Immature natural killer cell (primary cell): ENCODE measurements around the gene PRKG1. TPM values are rescaled to one million over a fixed set of nuclear protein-coding genes. Genes with fewer than 3 reads are reported as not detected.
"Not testable (repeated sequence)": the region's sequence is repeated elsewhere in the genome, so short reads cannot be mapped to it uniquely, and the experiment has no call there.

ENCODE experiments used
- DNase-seq, 3 donors: peaks; one replicate each; pipeline ENCODE4 v3.0.0; 2022; ENCODE audit warnings: mixed read lengths in 1 of 3
- H3K27ac Mint-ChIP-seq, 6 donors: one replicate each; pipeline ENCODE4 v1.8.0; 2020; ENCODE audit warnings: mixed read lengths in 6 of 6, mild to moderate bottlenecking in 5 of 6, inconsistent platforms in 4 of 6, moderate library complexity in 3 of 6
- H3K27me3 Mint-ChIP-seq, 3 donors: one replicate each; pipeline ENCODE4 v1.8.0; 2020 to 2021; ENCODE audit warnings: low read depth in 3 of 3, mild to moderate bottlenecking in 3 of 3, mixed read lengths in 3 of 3, moderate library complexity in 3 of 3, inconsistent platforms in 1 of 3
- H3K36me3 Mint-ChIP-seq, 3 donors: one replicate each; pipeline ENCODE4 v1.8.0; 2020; ENCODE audit warnings: mixed read lengths in 3 of 3, inconsistent platforms in 2 of 3, mild to moderate bottlenecking in 2 of 3
- H3K4me1 Mint-ChIP-seq, 2 donors: one replicate each; pipeline ENCODE4 v1.8.0; 2020; ENCODE audit warnings: inconsistent platforms in 2 of 2, mild to moderate bottlenecking in 2 of 2, mixed read lengths in 2 of 2, moderate library complexity in 1 of 2
- H3K4me3 Mint-ChIP-seq, 5 donors: one replicate each; pipeline ENCODE4 v1.8.0; 2020; ENCODE audit warnings: mild to moderate bottlenecking in 5 of 5, mixed read lengths in 5 of 5, inconsistent platforms in 3 of 5, moderate library complexity in 3 of 5
- H3K9me3 Mint-ChIP-seq, 6 donors: one replicate each; pipeline ENCODE4 v1.8.0; 2020; ENCODE audit warnings: mild to moderate bottlenecking in 6 of 6, mixed read lengths in 6 of 6, inconsistent platforms in 4 of 6, moderate library complexity in 3 of 6
- polyA plus RNA-seq, 3 donors: library from polyadenylated mRNA; unstranded; fragments of 300-500 nt; fragmentation: Illumina TruSeq; gene quantifications; one replicate each; pipeline ENCODE4 v1.2.3, GENCODE V29; 2021

The PRKG1 gene
- polyA plus RNA-seq, 3 donors from 2014 or later: 0.46 TPM; not detected in 2

GRCh38 chr10:51241461-51241860, 167.2 kb downstream of the PRKG1 start:
- no peak overlapping the region for H3K4me3 Mint-ChIP-seq
- H3K9me3 Mint-ChIP-seq: no peaks in the 10 kb centered on the region
- no peaks in the 10 kb centered on the region for H3K36me3 Mint-ChIP-seq
- H3K27ac Mint-ChIP-seq: no peak overlapping the region
- no peak for DNase-seq
- H3K4me1 Mint-ChIP-seq: peaks cover 0 to 5% of the 10 kb centered on the region in 2 donors
- peaks cover 0 to 3% (median 0%) of the 10 kb centered on the region in 3 donors for H3K27me3 Mint-ChIP-seq

- H3K36me3 Mint-ChIP-seq: no peaks in the 10 kb centered on the region
- H3K9me3 Mint-ChIP-seq: peaks cover 0 to 2% (median 0%) of the 10 kb centered on the region in 6 donors
- H3K27ac Mint-ChIP-seq: no peak overlapping the region
- H3K27me3 Mint-ChIP-seq: peaks cover 0 to 3% (median 0%) of the 10 kb centered on the region in 3 donors
- no peak for DNase-seq
- H3K4me1 Mint-ChIP-seq: peaks cover 0 to 5% of the 10 kb centered on the region in 2 donors
- H3K4me3 Mint-ChIP-seq: no peak overlapping the region
Measured at GRCh38 chr10:51242393-51242792, 168.1 kb downstream of the PRKG1 start.

GRCh38 chr10:51244309-51244708, 170.0 kb downstream of the PRKG1 start:
- Mint-ChIP-seq H3K27me3 (peaks cover 0 to 3% (median 0%) of the 10 kb centered on the region in 3 donors), H3K4me3 (no peak overlapping the region), H3K36me3 (no peaks in the 10 kb centered on the region), H3K9me3 (peaks cover 0 to 2% (median 0%) of the 10 kb centered on the region in 6 donors), H3K4me1 (peaks cover 0 to 5% of the 10 kb centered on the region in 2 donors), H3K27ac (no peak overlapping the region)
- DNase-seq: no peak

- Mint-ChIP-seq H3K9me3 (peaks cover 0 to 2% (median 0%) of the 10 kb centered on the region in 6 donors), H3K4me1 (peaks cover 0 to 5% of the 10 kb centered on the region in 2 donors), H3K27me3 (peaks cover 0 to 3% (median 0%) of the 10 kb centered on the region in 3 donors), H3K4me3 (no peak overlapping the region), H3K36me3 (no peaks in the 10 kb centered on the region), H3K27ac (no peak overlapping the region)
- DNase-seq: no peak
Measured at GRCh38 chr10:51244748-51245490, 170.6 kb downstream of the PRKG1 start.

- Mint-ChIP-seq H3K4me3 (no peak overlapping the region), H3K4me1 (peaks cover 0 to 9% of the 10 kb centered on the region in 2 donors), H3K9me3 (peaks cover 0 to 2% (median 0%) of the 10 kb centered on the region in 6 donors), H3K27ac (no peak overlapping the region), H3K27me3 (peaks cover 0 to 3% (median 0%) of the 10 kb centered on the region in 3 donors), H3K36me3 (no peaks in the 10 kb centered on the region)
- no peak for DNase-seq
Measured at GRCh38 chr10:51246156-51246555, 171.9 kb downstream of the PRKG1 start.

- DNase-seq: no peak
- H3K36me3 Mint-ChIP-seq: no peaks in the 10 kb centered on the region
- H3K9me3 Mint-ChIP-seq: peaks cover 0 to 2% (median 0%) of the 10 kb centered on the region in 6 donors
- H3K4me3 Mint-ChIP-seq: no peak overlapping the region
- peaks cover 0 to 4% of the 10 kb centered on the region in 2 donors for H3K4me1 Mint-ChIP-seq
- H3K27me3 Mint-ChIP-seq: peaks cover 0 to 1% (median 0%) of the 10 kb centered on the region in 3 donors
- H3K27ac Mint-ChIP-seq: no peak overlapping the region
Measured at GRCh38 chr10:51250278-51250920, 176.1 kb downstream of the PRKG1 start.

GRCh38 chr10:51251110-51251509, 176.8 kb downstream of the PRKG1 start:
- Mint-ChIP-seq H3K36me3 (no peaks in the 10 kb centered on the region), H3K4me3 (no peak overlapping the region), H3K27me3 (peaks cover 0 to 1% (median 0%) of the 10 kb centered on the region in 3 donors), H3K4me1 (peaks cover 0 to 4% of the 10 kb centered on the region in 2 donors), H3K9me3 (peaks cover 0 to 5% (median 0%) of the 10 kb centered on the region in 6 donors), H3K27ac (no peak overlapping the region)
- DNase-seq: no peak

GRCh38 chr10:51255381-51255780, 181.1 kb downstream of the PRKG1 start:
- Mint-ChIP-seq H3K4me3 (no peak overlapping the region), H3K36me3 (no peaks in the 10 kb centered on the region), H3K27ac (no peak overlapping the region), H3K9me3 (peaks cover 0 to 3% (median 0%) of the 10 kb centered on the region in 6 donors), H3K4me1 (peaks cover 0 to 4% of the 10 kb centered on the region in 2 donors), H3K27me3 (peaks cover 0 to 2% (median 1%) of the 10 kb centered on the region in 3 donors)
- no peak for DNase-seq

- Mint-ChIP-seq H3K36me3 (no peaks in the 10 kb centered on the region), H3K27ac (no peak overlapping the region), H3K9me3 (peaks cover 0 to 3% (median 0%) of the 10 kb centered on the region in 6 donors), H3K4me1 (no peaks in the 10 kb centered on the region), H3K4me3 (no peak overlapping the region), H3K27me3 (peaks cover 0 to 2% (median under 1%) of the 10 kb centered on the region in 3 donors)
- no peak for DNase-seq
Measured at GRCh38 chr10:51257511-51258248, 183.4 kb downstream of the PRKG1 start.

GRCh38 chr10:51260376-51260775, 186.1 kb downstream of the PRKG1 start:
- no peak for DNase-seq
- Mint-ChIP-seq H3K4me3 (no peak overlapping the region), H3K27me3 (peaks cover 0 to 2% (median 0%) of the 10 kb centered on the region in 3 donors), H3K9me3 (peaks cover 0 to 3% (median 0%) of the 10 kb centered on the region in 6 donors), H3K4me1 (no peaks in the 10 kb centered on the region), H3K27ac (no peak overlapping the region), H3K36me3 (no peaks in the 10 kb centered on the region)

- Mint-ChIP-seq H3K36me3 (no peaks in the 10 kb centered on the region), H3K9me3 (no peaks in the 10 kb centered on the region), H3K27me3 (peaks cover 0 to 4% (median 0%) of the 10 kb centered on the region in 3 donors), H3K27ac (no peak overlapping the region), H3K4me3 (no peak overlapping the region), H3K4me1 (no peaks in the 10 kb centered on the region)
- no peak for DNase-seq
Measured at GRCh38 chr10:51266496-51266895, 192.2 kb downstream of the PRKG1 start.

GRCh38 chr10:51267980-51268570, 193.8 kb downstream of the PRKG1 start:
- H3K36me3 Mint-ChIP-seq, DNase-seq, H3K27ac Mint-ChIP-seq, H3K9me3 Mint-ChIP-seq, H3K27me3 Mint-ChIP-seq, H3K4me1 Mint-ChIP-seq, H3K4me3 Mint-ChIP-seq: not testable (repeated sequence)

GRCh38 chr10:51269821-51270220, 195.5 kb downstream of the PRKG1 start:
- Mint-ChIP-seq H3K9me3 (no peaks in the 10 kb centered on the region), H3K36me3 (no peaks in the 10 kb centered on the region), H3K27ac (no peak overlapping the region), H3K4me1 (no peaks in the 10 kb centered on the region), H3K4me3 (no peak overlapping the region), H3K27me3 (peaks cover 0 to 4% (median 0%) of the 10 kb centered on the region in 3 donors)
- no peak for DNase-seq
